Stimulated activated CD4-positive, alpha-beta T cell treated with anti-CD3 and anti-CD28 coated beads, TNF-alpha, amount 100 ng/mL, for 1 hour (primary cell): ENCODE results near the gene TYMP.

Experiments used
- DNase-seq, 3 donors: peaks; one replicate each; pipeline ENCODE4 v3.0.0-alpha.2; 2020; ENCODE audit warnings: low read depth in 3 of 3, low spot score in 1 of 3

Gene TYMP

GRCh38 chr22:50529897-50530579 is at the start of gene TYMP:
Gene TYMP, minus strand, starts transcription at chr22:50530012. Its CDS starts 303 bp downstream, at chr22:50529709.
- DNase-seq: peak in 1 of 3 donors; percentile 61

GRCh38 chr22:50578776-50579310 is 49.0 kb upstream of the TYMP start:
- no peak for DNase-seq

GRCh38 chr22:50577987-50578775 is 48.4 kb upstream of the TYMP start, which contains the start of gene CPT1B:
Gene CPT1B, minus strand, starts transcription at chr22:50578427. Its CDS starts 512 bp downstream, at chr22:50577915.
- no peak for DNase-seq

GRCh38 chr22:50577697-50577986 is 47.8 kb upstream of the TYMP start:
- no peak for DNase-seq

- DNase-seq: no peak
Observed at GRCh38 chr22:50576806-50577696, 47.2 kb upstream of the TYMP start.

- DNase-seq: no peak
Observed at GRCh38 chr22:50576070-50576469, 46.3 kb upstream of the TYMP start.

DNA sequence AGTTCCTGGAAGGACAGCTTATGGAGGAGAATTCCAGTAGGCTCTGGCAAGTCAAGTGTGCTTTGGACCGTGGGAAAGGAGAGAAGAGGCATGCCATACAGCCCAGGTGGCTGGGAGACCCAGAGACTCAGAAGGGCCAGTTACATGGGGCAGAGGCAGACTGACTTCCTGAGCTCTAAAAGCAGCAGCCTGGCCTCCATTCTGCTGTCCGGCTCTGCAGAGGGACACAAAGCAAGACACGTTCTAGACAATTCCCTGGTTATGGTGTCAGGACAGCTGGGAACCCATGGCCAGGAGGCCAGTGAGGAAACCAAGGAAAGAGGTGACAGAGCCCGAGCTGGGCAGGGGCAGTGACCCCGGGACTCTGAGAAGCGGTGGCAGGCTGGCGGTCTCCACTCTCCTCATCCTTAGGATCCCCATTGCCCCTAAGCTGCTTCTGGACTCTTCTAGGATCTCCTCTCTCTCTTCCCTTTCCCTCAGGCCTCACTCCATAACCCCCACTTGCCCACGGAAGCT is 45.7 kb upstream of the TYMP start:
- no peak for DNase-seq

- DNase-seq: no peak
Observed at GRCh38 chr22:50574383-50574755, 44.6 kb upstream of the TYMP start.

GRCh38 chr22:50573491-50574382 is 43.9 kb upstream of the TYMP start:
- no peak for DNase-seq

DNA sequence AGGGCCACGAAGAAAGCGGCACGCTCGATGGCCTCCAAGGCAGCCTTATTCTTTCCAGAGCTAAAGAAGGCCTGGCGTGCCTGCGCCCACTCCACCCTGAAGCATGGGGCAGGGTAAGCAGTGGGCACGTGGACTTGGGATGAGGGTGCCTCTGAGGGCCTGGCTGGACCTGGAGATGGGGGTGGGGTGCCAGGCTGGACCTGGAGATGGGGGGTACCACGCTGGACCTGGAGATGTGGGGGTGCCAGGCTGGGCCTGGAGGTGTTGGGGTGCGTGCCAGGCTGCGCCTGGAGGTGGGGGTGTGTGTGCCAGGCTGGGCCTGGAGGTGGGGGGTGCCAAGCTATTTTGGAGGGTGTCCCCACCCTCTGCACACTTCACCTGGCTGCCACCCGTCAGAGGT is 43.2 kb upstream of the TYMP start:
- DNase-seq: no peak

- DNase-seq: no peak
Observed at GRCh38 chr22:50571264-50572175, 41.7 kb upstream of the TYMP start.

GRCh38 chr22:50570861-50571260 is 41.0 kb upstream of the TYMP start:
- DNase-seq: no peak

DNA sequence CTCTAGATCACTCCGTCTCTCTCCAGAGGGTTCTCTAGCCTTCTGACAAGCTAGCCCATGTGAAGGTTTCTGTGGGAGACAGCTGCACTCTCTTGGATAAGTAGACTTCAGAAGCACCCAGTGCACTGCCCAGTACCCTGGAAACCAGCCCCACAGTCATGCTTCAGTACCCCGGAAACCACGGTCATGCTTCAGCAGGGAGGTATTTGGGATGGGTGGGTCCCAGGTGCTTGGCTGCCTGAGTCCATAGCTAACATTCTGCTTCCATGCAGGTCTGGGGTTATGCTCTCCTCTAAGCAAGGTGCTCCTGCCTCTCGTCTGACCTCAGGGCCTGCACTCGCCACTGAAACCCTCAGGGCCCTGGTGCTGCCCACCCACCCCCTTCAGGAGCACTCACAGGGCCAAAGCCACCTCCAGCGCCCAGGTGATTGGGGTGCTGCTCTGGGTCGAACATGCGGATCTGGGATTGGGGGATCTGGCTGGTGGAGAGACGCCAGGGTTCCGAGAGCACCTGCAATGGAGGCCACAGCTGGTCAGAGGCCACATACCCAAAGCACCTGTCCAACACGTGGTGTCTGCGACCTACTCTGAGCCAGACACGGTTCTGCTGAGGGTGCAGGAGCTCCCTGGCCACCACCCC is 40.2 kb upstream of the TYMP start:
- no peak for DNase-seq

- no peak for DNase-seq
Observed at GRCh38 chr22:50569041-50569459, 39.2 kb upstream of the TYMP start.

GRCh38 chr22:50568626-50569025 is 38.8 kb upstream of the TYMP start:
- DNase-seq: no peak

DNA sequence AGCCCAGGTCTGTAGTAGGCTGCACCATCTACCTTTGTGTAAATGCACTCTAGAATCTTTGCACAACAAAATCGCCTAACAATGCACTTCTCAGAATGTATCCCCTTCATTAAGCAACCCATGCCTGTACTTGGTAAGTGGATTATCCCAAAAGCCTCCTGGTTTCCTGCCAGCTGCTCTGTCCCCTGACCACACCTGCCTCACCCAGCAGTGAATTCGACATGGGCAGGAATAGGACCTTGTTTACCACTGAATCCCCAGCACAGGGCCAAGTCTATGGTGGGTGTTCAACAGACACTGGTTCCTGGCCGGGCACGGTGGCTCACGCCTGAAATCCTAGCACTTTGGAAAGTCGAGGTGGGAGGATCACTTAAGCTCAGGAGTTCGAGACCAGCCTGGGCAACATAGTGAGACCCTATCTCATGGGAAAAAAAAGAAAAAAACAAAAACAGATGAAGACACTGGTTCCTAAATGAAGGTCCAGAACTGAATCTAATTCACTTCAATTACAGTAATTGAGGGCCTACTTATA is 38.0 kb upstream of the TYMP start:
- DNase-seq: no peak

DNA sequence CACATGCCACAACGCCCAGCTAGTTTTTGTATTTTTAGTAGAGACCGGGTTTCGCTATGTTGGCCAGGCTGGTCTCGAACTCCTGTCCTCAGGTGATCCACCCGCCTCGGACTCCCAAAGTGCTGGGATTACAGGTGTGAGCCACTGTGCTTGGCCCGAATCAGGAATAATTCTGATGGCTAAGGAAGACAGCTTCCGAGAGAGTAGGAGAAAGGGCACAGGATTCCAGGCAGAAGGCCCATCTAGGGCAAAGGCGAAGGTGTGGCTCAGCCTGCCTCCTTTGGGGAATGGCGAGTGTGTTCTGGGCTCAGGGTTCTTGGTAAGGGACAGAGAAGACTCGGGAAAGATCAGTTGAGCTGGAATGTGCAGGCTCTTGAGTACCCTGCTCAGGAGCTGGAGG is 34.5 kb upstream of the TYMP start:
- no peak for DNase-seq

- DNase-seq: no peak
Observed at GRCh38 chr22:50563413-50564160, 33.8 kb upstream of the TYMP start.
